Upper lobe of left lung (tissue), 4 donors: ENCODE results near the gene RPL13A.

Experiments
- POLR2A ChIP-seq, 4 donors: fragments of 450-650 bp; IDR thresholded peaks; one replicate each; pipeline ENCODE4 v1.5.1; 2016 to 2017; ENCODE audit warnings: antibody characterized with exemption in 4 of 4, mild to moderate bottlenecking in 2 of 4
- POLR2AphosphoS5 ChIP-seq, 2 donors: sonication (generic); formaldehyde crosslinking; IDR thresholded peaks; one replicate each; pipeline ENCODE4 v1.5.1; 2017; ENCODE audit warnings: antibody characterized with exemption in 2 of 2
- TF ChIP-seq, protein P1 (sequence below), 6 experiments: fragments of 450-650 bp in 4 of 6; fragments of 200-600 bp in 2 of 6; sonication (generic) in 2 of 6; IDR thresholded peaks; one replicate each; pipeline ENCODE4 v1.5.1; 2016 to 2019; ENCODE audit warnings: antibody characterized with exemption in 6 of 6

DNA sequence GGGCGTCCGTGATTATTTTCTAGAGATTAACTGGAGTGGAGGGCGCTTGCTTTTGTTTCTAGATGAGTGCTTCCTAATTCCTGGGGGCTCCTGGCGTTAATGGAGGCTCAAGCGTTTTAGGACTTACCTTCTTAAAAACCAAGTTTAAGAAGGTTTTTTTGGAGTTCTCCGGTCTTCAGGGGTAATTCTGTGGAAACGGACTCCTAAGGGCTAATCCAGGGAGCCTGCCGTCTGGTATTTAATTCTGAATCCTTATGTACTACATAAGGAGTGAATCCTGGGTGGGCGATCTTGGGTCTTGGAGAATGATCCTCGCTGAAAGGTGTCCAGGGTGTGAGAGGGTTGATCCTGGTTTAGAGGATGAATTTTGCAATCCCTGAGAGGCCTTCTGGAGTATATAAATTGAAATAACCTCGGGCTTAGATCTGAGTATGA is 9.2 kb downstream of the RPL13A start:
- TF ChIP-seq, protein P1, sequence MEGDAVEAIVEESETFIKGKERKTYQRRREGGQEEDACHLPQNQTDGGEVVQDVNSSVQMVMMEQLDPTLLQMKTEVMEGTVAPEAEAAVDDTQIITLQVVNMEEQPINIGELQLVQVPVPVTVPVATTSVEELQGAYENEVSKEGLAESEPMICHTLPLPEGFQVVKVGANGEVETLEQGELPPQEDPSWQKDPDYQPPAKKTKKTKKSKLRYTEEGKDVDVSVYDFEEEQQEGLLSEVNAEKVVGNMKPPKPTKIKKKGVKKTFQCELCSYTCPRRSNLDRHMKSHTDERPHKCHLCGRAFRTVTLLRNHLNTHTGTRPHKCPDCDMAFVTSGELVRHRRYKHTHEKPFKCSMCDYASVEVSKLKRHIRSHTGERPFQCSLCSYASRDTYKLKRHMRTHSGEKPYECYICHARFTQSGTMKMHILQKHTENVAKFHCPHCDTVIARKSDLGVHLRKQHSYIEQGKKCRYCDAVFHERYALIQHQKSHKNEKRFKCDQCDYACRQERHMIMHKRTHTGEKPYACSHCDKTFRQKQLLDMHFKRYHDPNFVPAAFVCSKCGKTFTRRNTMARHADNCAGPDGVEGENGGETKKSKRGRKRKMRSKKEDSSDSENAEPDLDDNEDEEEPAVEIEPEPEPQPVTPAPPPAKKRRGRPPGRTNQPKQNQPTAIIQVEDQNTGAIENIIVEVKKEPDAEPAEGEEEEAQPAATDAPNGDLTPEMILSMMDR (IDR thresholded peaks at IDR 0.05): no peak
- TF ChIP-seq POLR2AphosphoS5 (IDR thresholded peaks at IDR 0.05) (no peak), POLR2A (IDR thresholded peaks at IDR 0.05) (no peak)
